HG03442 (cell line): ENCODE measurements around the gene TARP.
"Not testable (repeated sequence)": the region's sequence is repeated elsewhere in the genome, so short reads cannot be mapped to it uniquely, and the experiment has no call there.

ENCODE experiments used
- ATAC-seq: cut with Tn5 transposase; IDR thresholded peaks from one replicate; pipeline ENCODE4 v1.9.1; 2021; ENCODE audit warnings: mild to moderate bottlenecking, moderate library complexity; ENCODE audit not compliant: unreplicated experiment

TARP gene

DNA sequence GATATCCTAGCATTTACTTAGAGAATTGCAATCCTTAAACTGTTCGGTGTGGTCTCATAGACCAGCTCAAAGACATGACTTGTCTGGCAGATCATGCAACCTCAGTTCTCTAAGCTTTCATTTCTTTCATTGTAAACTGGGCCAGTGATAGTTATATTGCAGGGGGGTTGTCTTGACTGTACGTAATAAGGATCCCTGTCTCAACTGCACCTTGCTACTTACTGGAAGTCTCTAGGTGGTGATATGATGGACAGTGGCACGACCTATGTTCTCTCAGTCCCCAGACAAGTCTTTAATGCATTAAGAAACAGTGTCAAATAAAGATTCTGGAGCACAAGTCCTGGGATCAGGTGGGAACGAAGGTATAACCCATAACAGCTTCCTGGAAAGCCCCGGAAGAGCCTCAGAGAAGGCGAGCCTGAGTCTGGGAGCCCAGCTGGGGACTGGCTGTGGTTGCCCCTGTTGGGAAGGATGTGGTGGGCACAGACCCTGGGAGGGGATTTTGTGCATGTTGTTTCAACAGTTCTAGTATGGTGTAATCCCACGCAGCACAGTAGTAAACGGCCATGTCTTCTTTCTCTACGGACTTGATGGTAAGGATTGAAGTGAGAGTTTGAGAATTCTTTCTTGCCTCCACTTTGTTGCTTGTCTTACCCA, 26.0 kb upstream of the TARP start:
- ATAC-seq: no peak

GRCh38 chr7:38296059-38296857, 22.8 kb upstream of the TARP start:
- no peak for ATAC-seq

GRCh38 chr7:38294926-38295325, 21.5 kb upstream of the TARP start:
- ATAC-seq: no peak

- no peak for ATAC-seq
These were observed 19.0 kb upstream of the TARP start for GRCh38 chr7:38292442-38292841.

- no peak for ATAC-seq
These were observed 18.2 kb upstream of the TARP start for GRCh38 chr7:38291650-38292049.

DNA sequence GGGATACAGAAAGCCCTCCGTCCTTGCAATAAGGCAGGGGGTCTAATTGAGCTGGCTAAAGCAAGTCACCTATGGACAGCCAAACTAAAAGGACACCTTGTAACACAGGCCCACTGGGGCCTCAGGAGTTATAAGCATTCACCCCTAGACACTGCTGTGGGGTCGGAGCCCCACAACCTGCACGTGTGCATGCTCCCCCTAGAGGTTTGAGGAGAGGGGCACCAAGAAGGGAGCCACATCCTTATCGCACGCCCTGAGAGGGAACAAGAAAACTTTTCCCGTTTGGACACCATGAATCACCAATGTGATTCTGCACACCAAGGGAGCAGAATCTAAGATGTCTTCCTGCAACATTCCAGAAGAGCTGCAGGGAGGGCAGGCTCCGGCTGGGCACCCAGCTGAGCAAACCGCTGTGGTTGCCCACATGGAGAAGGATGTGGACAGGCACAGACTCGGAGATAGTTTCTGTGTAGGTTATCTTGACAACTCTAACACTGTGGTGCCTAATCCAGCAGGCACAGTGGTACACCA, 17.7 kb upstream of the TARP start:
- no peak for ATAC-seq

DNA sequence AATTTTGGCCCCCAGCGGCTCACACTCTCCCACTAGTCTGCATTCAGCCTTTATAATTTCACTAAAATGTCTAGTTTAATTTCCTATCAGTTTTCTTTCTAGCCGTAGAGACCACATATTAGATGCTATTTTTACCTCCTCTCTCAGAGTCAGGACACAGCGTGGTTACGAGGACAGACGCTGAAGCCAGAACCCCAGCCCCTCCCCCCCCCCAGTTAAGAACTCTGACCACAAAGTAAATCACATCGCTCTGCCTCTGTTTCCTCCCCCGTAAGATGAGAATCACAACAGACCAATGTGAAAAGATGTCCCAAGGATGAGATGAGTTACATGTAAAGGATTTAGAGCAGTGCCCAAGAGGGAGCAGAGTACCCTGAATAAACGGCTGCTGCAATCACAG, 11.1 kb upstream of the TARP start:
- no peak for ATAC-seq

DNA sequence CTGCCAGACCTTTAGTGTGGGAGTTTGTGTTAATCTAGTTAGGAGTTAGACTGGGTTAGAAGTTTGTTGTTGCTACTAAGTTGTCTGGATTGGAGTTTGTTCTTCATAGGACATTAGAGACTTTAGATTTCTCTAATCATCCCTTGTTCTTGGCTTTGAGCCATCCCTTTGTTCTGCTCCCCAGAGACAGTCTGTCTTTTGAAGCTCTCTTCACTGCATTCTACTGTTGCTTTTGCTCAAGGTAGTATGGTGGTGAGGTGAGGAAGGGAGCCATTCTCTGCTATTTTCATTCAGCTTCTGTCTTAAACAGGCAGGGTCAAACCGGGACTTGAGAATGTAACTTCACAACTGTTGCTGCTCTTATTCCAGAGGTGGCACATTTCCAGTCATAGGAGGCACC, 10.4 kb upstream of the TARP start:
- ATAC-seq: no peak

- ATAC-seq: no peak
These were observed 9.7 kb upstream of the TARP start for GRCh38 chr7:38283107-38283506.

DNA sequence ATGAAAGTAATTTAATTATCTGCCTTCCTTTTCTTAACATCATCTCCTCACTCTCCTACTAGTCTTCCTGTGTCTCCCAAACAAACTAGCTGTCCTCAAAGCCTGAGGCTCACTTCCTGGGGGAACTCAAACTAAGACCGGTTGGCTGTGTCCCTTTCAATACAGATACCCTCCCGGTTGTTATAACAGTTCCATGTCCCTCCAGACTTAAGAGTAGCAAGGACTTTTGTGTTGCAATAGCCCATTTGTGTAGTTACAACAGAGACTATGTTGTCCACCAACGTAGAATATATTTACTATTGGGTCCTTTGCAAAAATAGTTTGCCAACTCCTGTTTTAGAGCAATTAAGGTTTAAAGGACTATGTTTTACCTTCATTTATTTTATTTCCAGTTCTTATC, 8.6 kb upstream of the TARP start:
- ATAC-seq: no peak

GRCh38 chr7:38281266-38281665, 7.8 kb upstream of the TARP start:
- ATAC-seq: no peak

DNA sequence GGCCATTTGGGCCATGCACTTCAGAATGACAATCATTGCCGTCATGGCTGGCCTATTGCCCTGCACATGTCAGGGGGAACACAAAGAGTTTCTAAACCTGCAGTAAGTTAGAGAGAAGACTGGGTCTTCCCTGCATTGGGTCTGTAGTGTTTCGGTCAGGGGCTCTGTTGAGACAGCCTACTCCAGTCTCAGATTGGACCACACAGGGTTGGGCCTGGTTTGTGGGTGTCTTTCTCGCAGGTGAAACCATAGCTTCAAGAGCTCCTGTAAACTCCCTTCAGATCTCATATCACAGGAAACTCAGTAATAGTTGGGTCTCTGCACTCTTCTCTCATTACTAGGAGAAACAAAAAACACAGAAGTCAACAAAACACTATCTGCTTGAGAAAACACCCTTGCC, 7.3 kb upstream of the TARP start:
- ATAC-seq: no peak

DNA sequence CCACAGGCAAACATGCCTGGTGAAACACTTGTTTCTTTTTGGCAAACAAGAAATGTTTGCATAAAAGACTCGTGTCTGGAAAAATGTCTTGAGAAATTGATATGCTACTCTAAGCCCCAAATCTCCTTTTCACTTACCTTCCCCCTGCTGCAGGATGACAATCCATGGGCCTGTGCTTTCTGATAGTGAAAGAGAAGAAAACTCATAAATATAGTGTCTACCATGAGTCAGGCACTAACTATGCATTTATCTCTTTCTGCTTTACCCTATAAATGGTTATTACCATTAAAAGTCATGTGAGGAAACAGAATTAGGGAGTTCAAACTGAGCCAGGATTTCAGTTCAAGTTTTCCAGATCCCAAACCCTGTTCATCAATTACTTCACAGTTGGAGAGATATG, 6.6 kb upstream of the TARP start:
- ATAC-seq: no peak

DNA sequence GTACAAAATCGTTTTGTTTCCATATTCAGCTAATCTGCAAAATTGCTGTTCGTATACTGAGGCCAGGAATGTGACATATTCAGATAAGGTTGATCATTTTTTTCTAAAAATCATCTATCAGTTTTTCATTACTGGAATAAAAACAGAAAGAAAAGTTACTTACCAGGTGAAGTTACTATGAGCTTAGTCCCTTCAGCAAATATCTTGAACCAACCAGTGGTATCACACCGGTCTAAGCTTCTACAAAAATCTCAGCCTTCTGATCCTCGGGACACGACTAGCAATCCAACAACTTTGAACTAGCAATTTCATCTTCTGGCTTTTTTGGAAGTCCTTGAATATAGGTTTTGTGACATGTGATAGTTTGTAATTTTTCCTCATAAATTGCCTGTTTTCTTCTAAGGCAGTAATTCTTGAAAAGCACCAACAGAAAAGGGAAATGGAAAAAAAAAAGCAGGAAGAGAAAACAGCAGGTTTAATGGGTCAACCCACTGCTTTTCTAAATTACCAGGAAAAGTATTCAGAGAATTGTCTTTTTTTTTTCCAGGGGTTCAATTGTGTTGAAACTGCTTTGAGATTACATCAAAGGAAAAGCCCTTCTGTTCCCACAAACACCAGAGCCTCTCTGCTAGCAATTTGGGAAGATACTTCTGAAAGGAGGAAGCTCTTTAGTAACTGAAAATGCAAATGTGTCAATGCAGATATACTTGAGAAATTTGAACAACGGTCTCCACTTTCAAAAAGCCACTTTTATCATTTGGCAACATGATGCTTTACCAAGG, 2.9 kb upstream of the TARP start:
- ATAC-seq: no peak

GRCh38 chr7:38274927-38275620, 1.6 kb upstream of the TARP start:
- ATAC-seq: no peak

DNA sequence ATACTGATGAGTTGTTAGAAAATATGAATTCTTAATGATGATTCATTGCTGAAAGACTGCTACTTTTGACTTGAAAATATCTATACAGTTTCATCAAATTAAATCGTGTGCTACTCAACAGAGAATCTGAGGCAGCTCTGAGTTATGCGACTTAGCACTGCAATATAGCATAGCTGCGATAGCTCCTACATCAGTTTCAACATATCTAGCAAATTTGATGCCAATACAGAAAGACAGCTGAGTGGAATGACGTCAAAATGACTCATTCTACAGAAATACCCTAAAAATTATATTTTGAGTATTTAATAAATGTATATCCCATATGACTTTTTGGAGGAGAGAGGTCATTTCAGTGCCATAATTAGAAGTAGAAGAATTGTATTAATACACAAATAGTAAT, 1.1 kb upstream of the TARP start:
- ATAC-seq: no peak

DNA sequence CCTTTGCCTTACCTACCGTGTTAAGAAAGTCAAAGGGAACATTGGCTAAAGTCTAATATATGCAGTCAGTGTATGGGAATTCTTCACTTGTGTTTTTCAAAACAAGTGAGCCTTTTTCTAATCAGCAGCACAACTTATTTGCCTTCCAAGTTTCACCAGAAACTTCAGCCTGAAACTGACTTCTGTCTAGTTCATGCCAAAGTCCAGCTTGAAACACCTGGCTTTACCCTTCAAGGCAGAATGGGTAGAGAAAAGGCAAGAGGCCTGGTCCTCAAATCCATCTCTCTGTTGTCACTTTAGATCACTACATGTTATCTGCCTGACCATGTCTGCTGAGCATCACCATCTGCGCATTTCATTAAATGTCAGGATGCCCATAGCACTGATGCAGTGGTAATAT, 3.0 kb downstream of the TARP start:
- not testable (repeated sequence) for ATAC-seq

DNA sequence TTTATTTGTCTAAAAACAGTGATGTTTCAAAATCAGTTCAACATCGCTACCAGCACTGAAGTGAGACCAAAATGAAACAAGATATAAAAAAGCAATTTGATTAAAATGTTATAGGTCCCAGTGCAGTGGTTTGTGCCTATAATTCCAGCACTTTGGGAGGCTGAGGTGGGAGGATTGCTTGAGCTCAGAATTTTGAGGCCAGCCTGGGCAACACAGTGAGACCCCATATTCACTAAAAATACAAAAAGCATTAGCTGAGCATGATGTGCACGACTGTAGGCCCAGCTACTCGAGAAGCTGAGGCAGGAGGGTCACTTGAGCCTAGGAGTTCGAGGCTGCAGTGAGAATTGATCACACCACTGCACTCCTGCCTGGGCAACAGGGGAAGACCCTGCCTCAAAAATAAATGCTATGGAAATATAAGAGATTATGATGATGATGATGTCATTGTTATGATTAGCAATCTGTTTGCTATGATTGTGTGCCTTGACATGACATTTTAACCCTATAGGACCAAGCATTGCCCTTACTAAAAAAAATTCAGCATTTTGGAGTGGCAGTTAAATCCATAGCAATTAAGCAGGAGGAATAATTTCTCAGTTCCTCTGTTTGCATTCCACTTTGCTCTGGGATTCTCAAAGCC, 3.6 kb downstream of the TARP start:
- ATAC-seq: not testable (repeated sequence)

DNA sequence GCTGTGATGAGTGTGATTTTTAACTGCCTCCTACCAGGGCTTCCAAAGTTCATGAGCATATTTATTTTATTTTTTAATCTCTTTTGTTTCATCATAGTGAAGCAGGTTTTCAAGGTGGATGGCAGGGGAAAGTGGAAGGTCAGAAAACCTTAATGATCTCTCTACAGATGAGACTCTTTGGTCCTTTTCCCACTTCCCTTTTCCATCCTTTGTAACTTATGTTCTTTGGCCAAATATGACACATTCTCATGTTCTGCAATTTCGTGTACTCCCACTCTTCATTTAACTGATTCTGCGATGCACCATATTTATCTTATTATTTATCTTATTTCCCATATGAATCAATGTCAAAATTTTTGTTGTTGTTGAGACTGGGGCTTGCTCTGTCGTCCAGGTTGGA, 7.5 kb downstream of the TARP start:
- not testable (repeated sequence) for ATAC-seq

DNA sequence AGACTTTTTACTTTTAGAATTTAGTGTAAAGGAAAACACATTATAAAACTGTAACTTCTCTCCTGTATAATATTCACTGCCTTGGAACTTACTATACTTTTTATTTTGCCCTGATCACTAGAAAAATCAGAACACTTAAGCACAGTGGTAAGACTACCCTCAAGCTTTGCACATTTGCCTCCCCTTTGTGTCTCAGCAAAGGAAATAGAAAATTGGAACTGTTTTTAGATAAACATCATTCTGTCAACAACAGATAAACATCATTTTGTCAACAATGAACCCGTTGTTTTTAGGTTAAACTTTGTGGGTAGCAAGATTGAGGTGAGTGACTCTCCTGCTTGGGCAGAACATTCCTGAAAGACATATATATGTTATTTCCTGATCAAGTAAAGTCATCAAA, 8.8 kb downstream of the TARP start:
- ATAC-seq: not testable (repeated sequence)
